ENCODE measurements around the gene TEX2. TPM values are rescaled to one million over a fixed set of nuclear protein-coding genes. Genes with fewer than 3 reads are reported as not detected.

TEX2 gene
- total and polyA plus RNA-seq, 2 of the 13 experiments (the other 11 are each of a cell fraction or from before 2014, with no cell fraction given) = 21.4 to 37.7 TPM

- TF ChIP-seq ZNF275 (CRISPR knock-in tag; IDR thresholded peaks at IDR 0.05; ENCODE audit: borderline replicate concordance) = no peak
- TF ChIP-seq KMT2A (CRISPR knock-in tag; IDR thresholded peaks at IDR 0.05) = peak; percentile 28; the same call in 1 of the 2 replicates
- no peak for TF ChIP-seq NR2F2 (IDR thresholded peaks at IDR 0.05; ENCODE audit: borderline replicate concordance, low read depth)
- TF ChIP-seq DMTF1 (CRISPR knock-in tag; IDR thresholded peaks at IDR 0.05) = no peak
- peak; percentile 83; the same call in 1 of the 2 replicates for TF ChIP-seq MTA1 (CRISPR knock-in tag; IDR thresholded peaks at IDR 0.05; ENCODE audit: borderline replicate concordance)
- TF ChIP-seq RXRA (CRISPR knock-in tag; IDR thresholded peaks at IDR 0.05) = peak; percentile 94
- no peak; the same call in 1 of the 2 replicates for TF ChIP-seq SNAI1 (CRISPR knock-in tag; IDR thresholded peaks at IDR 0.05; ENCODE audit: borderline replicate concordance)
- no peak for TF ChIP-seq BATF2 (CRISPR knock-in tag; IDR thresholded peaks at IDR 0.05)
- TF ChIP-seq U2AF1 (optimal IDR thresholded peaks at IDR 0.05; ENCODE audit: low read depth, low read length) = peak; percentile 32
- TF ChIP-seq NBN (conservative IDR thresholded peaks at IDR 0.05) = no peak
- no peak for TF ChIP-seq NPAS2 (CRISPR knock-in tag; IDR thresholded peaks at IDR 0.05; ENCODE audit: borderline replicate concordance)
- no peak for TF ChIP-seq ZSCAN30 (CRISPR knock-in tag; IDR thresholded peaks at IDR 0.05)
- no peak for TF ChIP-seq RFX1 (IDR thresholded peaks at IDR 0.05)
- TF ChIP-seq ZNF720 (CRISPR knock-in tag; IDR thresholded peaks at IDR 0.05) = no peak
- no peak for TF ChIP-seq CREB1 (IDR thresholded peaks at IDR 0.05)
- TF ChIP-seq CREB1 (CRISPR knock-in tag; IDR thresholded peaks at IDR 0.05) = no peak
- no peak; the same call in 1 of the 2 replicates for TF ChIP-seq TFDP2 (CRISPR knock-in tag; IDR thresholded peaks at IDR 0.05)
- no peak for TF ChIP-seq ZNF674 (CRISPR knock-in tag; IDR thresholded peaks at IDR 0.05; ENCODE audit: low read depth)
- peak; percentile 92 for TF ChIP-seq REPIN1 (CRISPR knock-in tag; IDR thresholded peaks at IDR 0.05; ENCODE audit: borderline replicate concordance, low read depth)
- TF ChIP-seq ZNF501 (CRISPR knock-in tag; IDR thresholded peaks at IDR 0.05) = peak; percentile 45
- TF ChIP-seq ZMAT5 (CRISPR knock-in tag; IDR thresholded peaks at IDR 0.05; ENCODE audit: borderline replicate concordance, low read depth) = no peak
- no peak for TF ChIP-seq ZNF703 (CRISPR knock-in tag; IDR thresholded peaks at IDR 0.05; ENCODE audit: borderline replicate concordance)
- peak; percentile 68; the same call in 1 of the 2 replicates for TF ChIP-seq HOMEZ (CRISPR knock-in tag; IDR thresholded peaks at IDR 0.05; ENCODE audit: low read depth)
Measured at GRCh38 chr17:64155751-64156544, 107.1 kb downstream of the TEX2 start (continued).

All from HepG2 (cell line).